AG09319 (cell line): Measurements from ENCODE around the gene COL26A1.
"Not testable (repeated sequence)": the region's sequence is repeated elsewhere in the genome, so short reads cannot be mapped to it uniquely, and the experiment has no call there.

ENCODE experiments used
- DNase-seq: peaks from one replicate; pipeline ENCODE4 v3.0.0-alpha.2; 2010; ENCODE audit warnings: low read depth; ENCODE audit errors: extremely low read depth
- CTCF ChIP-seq: IDR thresholded peaks from 2 replicates; pipeline ENCODE4 v1.5.1; 2011; ENCODE audit warnings: low read depth, mild to moderate bottlenecking, inconsistent platforms, low read length, moderate library complexity

The COL26A1 gene

GRCh38 chr7:101556453-101556968 lies 193.8 kb downstream of the COL26A1 start:
- no peak for DNase-seq
- no peak for TF ChIP-seq CTCF

DNA sequence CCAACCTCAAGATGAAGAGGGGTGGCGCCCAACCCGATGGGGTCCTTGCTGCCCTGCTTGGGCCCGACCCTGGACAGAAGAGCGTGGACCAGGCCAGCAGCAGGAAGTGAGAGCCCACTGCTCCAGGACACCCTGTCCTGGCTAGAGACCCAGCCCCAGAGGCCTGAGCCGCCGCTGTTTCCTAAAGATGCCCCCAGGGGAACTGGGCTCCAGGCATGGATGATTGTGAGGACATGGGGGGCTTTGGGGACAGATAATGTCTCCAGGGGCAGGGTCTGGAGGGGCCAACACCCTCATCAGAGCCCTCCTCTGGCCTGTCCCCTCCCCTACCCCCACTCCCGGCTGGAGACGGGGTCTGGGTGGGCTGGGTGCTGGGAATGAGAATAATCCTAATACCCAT lies 194.7 kb downstream of the COL26A1 start:
- no peak for DNase-seq
- no peak for TF ChIP-seq CTCF

GRCh38 chr7:101557978-101558741 lies 195.5 kb downstream of the COL26A1 start:
- TF ChIP-seq CTCF: no peak
- no peak for DNase-seq

DNA sequence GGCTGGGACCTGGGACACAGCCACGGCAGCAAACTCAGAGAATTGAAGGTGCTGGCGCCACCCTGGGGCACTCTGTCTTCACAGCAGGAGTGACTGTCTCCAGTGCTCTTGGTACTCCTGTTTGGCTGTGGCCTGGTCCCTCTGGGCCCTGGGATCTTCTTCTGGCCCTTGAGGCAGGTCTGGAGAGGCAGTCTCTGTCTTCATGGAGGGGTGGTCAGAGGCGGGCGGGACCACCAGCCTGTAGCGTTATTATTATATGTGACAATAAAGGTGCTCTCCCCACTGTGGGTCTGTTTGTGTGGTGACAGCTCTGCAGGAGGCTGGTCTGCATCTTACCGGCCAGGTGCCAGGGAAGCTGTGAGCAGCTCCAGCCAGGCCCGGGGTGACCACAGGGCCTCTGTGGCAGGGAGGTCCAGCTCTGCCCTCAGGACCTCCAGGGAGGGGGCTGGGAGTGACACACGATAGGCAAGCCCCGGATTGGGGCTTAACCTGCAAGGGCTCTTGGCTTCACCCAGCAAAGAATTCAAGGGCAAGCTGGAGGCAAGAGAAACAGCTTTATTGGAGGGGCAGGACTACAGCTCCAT lies 196.2 kb downstream of the COL26A1 start:
- TF ChIP-seq CTCF: no peak; the same call in 1 of the 2 replicates
- DNase-seq: no peak

- no peak for TF ChIP-seq CTCF
- no peak for DNase-seq
Measured at GRCh38 chr7:101559586-101559985, 196.9 kb downstream of the COL26A1 start.

- DNase-seq: not testable (repeated sequence)
Measured at GRCh38 chr7:101560021-101560420, 197.3 kb downstream of the COL26A1 start.

DNA sequence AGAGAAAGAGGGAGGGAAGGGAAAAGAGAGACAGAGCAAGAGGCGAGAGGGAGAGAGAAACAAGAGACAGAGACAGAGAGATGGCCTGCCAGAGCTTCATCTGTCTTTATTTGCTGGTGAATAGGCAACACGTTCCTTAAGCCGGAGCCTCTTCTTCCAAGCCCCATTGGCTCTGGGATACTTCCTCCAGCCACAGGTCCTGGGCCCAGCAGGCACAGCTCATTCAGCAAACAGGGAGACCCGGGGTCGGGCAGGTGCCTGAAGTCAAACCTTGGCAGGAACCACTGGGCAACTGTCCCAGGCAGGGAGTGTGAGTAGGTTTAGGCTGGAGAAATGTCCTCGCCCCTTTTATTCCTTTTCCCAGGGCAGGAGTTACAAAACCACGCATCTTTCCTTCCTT lies 198.2 kb downstream of the COL26A1 start:
- no peak for DNase-seq
- TF ChIP-seq CTCF: no peak

DNA sequence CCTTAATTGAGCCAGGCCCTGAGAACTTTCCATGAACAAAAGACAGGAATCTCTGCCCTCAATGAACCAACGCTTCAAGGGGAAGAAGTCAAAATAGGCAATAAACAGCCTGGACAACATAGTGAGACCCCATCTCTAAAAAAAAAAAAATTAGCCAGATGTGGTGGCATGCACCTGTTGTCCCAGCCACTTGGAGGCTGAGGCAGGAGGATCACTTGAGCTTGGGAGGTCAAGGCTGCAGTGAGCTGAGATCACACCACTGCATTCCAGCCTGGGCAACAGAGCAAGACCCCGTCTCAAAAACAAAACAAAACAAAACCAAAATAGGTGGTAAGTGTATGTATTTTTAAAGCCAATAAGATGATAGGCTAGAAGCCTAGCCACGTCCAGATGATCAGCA lies 198.6 kb downstream of the COL26A1 start:
- not testable (repeated sequence) for DNase-seq
